ENCODE data around the gene NDE1.

Gene NDE1

DNA sequence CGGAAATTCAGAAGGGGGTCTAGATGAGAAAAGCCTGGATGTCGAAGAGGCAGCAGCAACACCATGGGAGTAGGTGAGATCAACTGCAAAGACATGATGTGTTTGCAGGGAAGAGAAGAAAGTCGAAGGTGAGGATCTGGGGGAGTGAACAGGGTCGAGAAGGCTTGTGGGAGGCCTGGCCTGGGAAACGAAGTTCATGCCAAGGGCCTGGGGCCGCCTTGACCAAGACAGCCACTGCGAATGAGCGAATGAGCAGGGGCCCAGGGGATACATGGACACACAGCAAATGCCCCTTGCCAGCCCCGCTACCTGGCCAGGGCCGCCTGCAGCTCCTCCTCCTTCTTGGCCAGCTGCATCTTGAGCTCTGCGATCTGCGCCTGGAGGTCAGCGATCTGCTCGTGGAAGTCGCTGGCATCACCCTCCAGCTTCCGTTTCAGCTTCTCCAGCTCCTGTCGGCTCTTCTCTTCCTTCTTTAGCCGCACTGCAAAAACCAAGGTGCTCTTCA lies 87.1 kb downstream of the NDE1 start:
- H3K4me3 ChIP-seq (ENCODE audit: low read depth, low read length) = no peak overlapping the region
- TF ChIP-seq, protein P1, sequence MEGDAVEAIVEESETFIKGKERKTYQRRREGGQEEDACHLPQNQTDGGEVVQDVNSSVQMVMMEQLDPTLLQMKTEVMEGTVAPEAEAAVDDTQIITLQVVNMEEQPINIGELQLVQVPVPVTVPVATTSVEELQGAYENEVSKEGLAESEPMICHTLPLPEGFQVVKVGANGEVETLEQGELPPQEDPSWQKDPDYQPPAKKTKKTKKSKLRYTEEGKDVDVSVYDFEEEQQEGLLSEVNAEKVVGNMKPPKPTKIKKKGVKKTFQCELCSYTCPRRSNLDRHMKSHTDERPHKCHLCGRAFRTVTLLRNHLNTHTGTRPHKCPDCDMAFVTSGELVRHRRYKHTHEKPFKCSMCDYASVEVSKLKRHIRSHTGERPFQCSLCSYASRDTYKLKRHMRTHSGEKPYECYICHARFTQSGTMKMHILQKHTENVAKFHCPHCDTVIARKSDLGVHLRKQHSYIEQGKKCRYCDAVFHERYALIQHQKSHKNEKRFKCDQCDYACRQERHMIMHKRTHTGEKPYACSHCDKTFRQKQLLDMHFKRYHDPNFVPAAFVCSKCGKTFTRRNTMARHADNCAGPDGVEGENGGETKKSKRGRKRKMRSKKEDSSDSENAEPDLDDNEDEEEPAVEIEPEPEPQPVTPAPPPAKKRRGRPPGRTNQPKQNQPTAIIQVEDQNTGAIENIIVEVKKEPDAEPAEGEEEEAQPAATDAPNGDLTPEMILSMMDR (IDR thresholded peaks at IDR 0.05; ENCODE audit: low read depth, low read length, missing control alignments) = no peak
- DNase-seq (ENCODE audit: low read depth) = no peak

- H3K4me3 ChIP-seq (ENCODE audit: low read depth, low read length) = no peak overlapping the region
- no peak for DNase-seq (ENCODE audit: low read depth)
- TF ChIP-seq, protein P1 (IDR thresholded peaks at IDR 0.05; ENCODE audit: low read depth, low read length, missing control alignments) = no peak
Measured at GRCh38 chr16:15739464-15739863, 89.4 kb downstream of the NDE1 start.

DNA sequence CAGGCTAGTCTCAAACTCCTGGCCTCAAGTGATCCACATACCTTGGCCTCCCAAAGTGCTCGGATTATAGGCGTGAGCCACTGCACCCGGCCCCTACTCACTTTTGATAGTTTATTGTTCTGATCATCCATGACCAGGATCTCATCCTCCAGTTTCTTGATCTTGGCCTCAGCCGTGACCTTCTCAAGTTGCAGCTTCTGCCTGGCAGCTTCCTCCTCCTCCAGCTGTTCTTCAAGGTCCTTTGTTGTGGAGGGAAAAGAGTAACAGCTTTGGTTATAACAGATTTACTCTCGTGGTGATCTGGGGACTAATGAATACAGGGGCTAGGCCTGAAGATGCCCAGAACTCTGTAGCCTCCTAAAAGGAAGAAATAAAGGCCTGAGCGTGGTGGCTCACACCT lies 89.9 kb downstream of the NDE1 start:
- no peak for DNase-seq (ENCODE audit: low read depth)
- TF ChIP-seq, protein P1 (IDR thresholded peaks at IDR 0.05; ENCODE audit: low read depth, low read length, missing control alignments) = no peak
- no peak overlapping the region for H3K4me3 ChIP-seq (ENCODE audit: low read depth, low read length)

GRCh38 chr16:15741207-15741871 lies 91.3 kb downstream of the NDE1 start:
- H3K4me3 ChIP-seq (ENCODE audit: low read depth, low read length) = no peak overlapping the region
- DNase-seq (ENCODE audit: low read depth) = no peak
- TF ChIP-seq, protein P1 (IDR thresholded peaks at IDR 0.05; ENCODE audit: low read depth, low read length, missing control alignments) = no peak

- DNase-seq (ENCODE audit: low read depth) = no peak
- TF ChIP-seq, protein P1 (IDR thresholded peaks at IDR 0.05; ENCODE audit: low read depth, low read length, missing control alignments) = no peak
- no peak overlapping the region for H3K4me3 ChIP-seq (ENCODE audit: low read depth, low read length)
Measured at GRCh38 chr16:15742716-15743115, 92.7 kb downstream of the NDE1 start.

DNA sequence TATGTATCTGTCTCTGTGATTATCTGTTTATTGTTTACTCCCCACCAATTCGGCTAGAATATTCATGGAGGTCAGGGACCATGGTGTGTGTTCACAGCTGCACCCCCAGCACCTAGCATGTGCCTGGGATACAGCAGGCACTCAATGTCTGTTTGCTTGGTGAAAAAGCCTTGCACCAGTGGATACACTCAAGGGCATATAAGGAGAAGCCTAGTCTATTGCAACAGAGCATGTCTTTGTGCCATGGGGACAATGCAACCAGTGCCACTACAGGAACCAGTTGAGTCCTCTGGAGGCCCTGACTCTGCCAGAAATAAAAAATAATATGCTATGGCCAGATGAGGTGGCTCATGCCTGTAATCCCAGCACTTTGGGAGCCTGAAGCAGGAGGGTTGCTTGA lies 93.6 kb downstream of the NDE1 start:
- H3K4me3 ChIP-seq (ENCODE audit: low read depth, low read length) = no peak overlapping the region
- TF ChIP-seq, protein P1 (IDR thresholded peaks at IDR 0.05; ENCODE audit: low read depth, low read length, missing control alignments) = no peak
- no peak for DNase-seq (ENCODE audit: low read depth)

- TF ChIP-seq, protein P1 (IDR thresholded peaks at IDR 0.05; ENCODE audit: low read depth, low read length, missing control alignments) = no peak
- H3K4me3 ChIP-seq (ENCODE audit: low read depth, low read length) = no peak overlapping the region
- DNase-seq (ENCODE audit: low read depth) = no peak
Measured at GRCh38 chr16:15746332-15746731, 96.3 kb downstream of the NDE1 start.

Measured in GM12864 (cell line).